Loucy (cell line): ENCODE measurements around the gene CDH2.

Experiments
- EZH2phosphoT487 ChIP-seq: fragments of 200-600 bp; IDR thresholded peaks from 2 replicates; pipeline ENCODE4 v1.6.1; 2018; ENCODE audit warnings: antibody characterized with exemption, mild to moderate bottlenecking, moderate library complexity, borderline replicate concordance
- TF ChIP-seq, protein P1 (sequence below): fragments of 200-600 bp; sonication (generic); conservative IDR thresholded peaks from 2 replicates; pipeline ENCODE4 v1.5.1; 2014; ENCODE audit warnings: mild to moderate bottlenecking, antibody characterized with exemption, low read length

DNA sequence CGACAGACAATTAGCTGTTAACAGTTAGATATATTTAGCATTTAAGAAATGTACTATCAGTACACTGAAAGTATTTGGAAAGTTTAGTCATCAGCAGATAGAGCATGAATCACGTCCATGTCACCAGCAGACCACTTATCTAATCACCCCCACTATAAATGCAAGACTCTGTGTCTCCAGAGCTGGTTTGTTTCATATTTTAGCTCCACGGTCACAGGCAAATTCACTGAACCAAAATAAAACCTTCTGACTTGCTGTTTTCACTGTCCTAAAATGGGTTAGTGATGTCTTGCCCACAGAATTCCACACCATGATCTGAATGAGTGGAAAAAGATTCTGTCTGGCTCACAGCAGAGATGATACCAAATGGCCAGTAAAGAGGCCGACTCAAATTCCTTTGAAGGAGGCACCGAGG lies 64.9 kb downstream of the CDH2 start:
- TF ChIP-seq, protein P1, sequence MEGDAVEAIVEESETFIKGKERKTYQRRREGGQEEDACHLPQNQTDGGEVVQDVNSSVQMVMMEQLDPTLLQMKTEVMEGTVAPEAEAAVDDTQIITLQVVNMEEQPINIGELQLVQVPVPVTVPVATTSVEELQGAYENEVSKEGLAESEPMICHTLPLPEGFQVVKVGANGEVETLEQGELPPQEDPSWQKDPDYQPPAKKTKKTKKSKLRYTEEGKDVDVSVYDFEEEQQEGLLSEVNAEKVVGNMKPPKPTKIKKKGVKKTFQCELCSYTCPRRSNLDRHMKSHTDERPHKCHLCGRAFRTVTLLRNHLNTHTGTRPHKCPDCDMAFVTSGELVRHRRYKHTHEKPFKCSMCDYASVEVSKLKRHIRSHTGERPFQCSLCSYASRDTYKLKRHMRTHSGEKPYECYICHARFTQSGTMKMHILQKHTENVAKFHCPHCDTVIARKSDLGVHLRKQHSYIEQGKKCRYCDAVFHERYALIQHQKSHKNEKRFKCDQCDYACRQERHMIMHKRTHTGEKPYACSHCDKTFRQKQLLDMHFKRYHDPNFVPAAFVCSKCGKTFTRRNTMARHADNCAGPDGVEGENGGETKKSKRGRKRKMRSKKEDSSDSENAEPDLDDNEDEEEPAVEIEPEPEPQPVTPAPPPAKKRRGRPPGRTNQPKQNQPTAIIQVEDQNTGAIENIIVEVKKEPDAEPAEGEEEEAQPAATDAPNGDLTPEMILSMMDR: no peak
- TF ChIP-seq EZH2phosphoT487: no peak
